SHP77 (cell line): Measurements from ENCODE around the gene RASEF.

Experiments used
- DNase-seq, 2 experiments: peaks; one replicate each; lab custom pipeline; 2025; lab: John Stamatoyannopoulos, UW

Gene RASEF

DNA sequence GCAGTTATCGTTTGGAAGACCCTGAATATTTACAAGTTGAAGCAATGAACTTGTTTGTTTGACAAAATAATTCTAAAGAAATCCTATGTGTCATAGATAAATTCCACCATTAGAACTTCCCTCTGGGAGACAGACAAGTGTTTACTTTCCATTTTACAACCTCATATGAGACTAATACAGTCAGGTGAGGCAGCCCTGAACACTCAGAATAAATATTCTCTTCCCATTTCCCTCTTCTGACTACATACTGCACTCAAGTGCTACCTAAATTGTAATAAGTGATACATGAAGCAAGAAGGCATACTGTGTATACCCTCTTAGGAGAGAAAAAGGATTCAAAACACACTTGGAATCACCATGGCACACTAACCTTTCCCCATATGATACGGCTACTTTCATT lies 6.8 kb downstream of the RASEF start:
- no peak for DNase-seq

- no peak for DNase-seq
Measured at GRCh38 chr9:83047839-83048775, 14.8 kb downstream of the RASEF start.

- DNase-seq, result no peak
Measured at GRCh38 chr9:83043597-83043996, 19.3 kb downstream of the RASEF start.

DNA sequence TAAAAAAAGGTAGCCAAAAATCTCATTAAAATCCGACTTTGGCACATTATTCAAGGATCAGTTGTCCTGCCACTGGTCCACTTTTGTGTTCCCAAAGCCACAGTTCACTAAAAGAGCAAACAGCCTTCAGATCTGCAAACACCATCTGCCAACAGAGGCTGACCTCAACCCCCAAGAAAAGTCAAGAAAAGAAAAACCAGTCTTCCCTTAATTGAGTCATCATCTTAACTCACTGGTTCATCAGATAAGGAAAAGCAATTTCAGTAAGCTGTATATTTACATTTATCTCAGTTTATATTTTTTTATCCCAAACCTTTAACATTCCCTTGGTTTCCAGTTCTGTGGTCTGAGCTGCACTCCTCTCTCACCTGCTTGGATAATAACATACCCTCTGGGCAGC lies 21.2 kb downstream of the RASEF start:
- no peak for DNase-seq

- DNase-seq, result no peak
Measured at GRCh38 chr9:83039303-83039702, 23.6 kb downstream of the RASEF start.

- DNase-seq, result no peak
Measured at GRCh38 chr9:83036043-83036442, 26.9 kb downstream of the RASEF start.

DNA sequence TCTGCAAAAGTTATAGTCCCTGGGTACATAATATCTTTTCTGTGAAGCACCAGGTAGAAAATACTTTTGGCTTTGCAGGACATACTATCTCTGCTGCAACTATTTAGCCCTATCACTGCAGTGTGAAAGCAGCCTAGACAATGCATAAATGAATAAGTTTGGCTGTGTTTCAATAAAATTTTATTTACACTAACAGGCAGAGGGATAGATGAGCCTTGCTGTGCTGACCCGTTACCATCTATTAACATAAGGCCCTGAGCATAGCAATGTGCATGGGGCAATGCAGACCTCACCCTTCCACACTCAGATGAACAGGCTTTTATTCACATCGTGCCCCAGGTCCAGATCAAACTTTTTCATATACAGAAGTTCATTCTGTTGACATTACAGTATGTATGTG lies 27.8 kb downstream of the RASEF start:
- no peak for DNase-seq

GRCh38 chr9:83034587-83034986 lies 28.4 kb downstream of the RASEF start:
- DNase-seq, result no peak

- no peak for DNase-seq
Measured at GRCh38 chr9:83034026-83034425, 28.9 kb downstream of the RASEF start.

DNA sequence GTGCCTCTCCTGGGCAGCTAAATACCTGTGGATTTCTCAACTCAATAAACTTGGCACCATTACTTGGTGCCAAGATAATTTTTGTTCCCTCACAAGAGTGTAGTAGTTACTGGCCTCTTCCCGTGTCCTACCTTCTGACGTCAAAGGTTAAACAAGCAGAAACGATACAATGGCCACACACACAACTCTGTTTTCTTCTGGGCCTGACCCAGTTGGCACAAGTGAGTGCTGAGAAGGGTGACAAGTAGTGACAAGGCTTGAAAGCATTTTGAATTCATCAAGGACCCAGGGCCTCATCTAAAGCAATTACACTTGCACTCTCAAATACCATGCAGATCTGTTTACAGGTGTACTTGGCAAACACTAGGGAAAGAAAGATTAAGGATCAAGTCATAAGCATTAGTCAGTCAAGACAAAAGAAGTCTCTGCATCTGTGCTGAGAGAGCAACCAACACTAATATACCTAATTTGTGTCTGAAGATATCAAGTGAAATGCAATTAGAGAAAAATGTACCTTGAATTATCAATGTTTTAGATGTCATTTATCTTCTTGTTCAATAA lies 30.8 kb downstream of the RASEF start:
- no peak for DNase-seq

GRCh38 chr9:83030391-83031107 lies 32.4 kb downstream of the RASEF start:
- no peak for DNase-seq

- DNase-seq, result no peak
Measured at GRCh38 chr9:83029531-83030137, 33.3 kb downstream of the RASEF start.

GRCh38 chr9:83027153-83027891 lies 35.6 kb downstream of the RASEF start:
- DNase-seq, result no peak

DNA sequence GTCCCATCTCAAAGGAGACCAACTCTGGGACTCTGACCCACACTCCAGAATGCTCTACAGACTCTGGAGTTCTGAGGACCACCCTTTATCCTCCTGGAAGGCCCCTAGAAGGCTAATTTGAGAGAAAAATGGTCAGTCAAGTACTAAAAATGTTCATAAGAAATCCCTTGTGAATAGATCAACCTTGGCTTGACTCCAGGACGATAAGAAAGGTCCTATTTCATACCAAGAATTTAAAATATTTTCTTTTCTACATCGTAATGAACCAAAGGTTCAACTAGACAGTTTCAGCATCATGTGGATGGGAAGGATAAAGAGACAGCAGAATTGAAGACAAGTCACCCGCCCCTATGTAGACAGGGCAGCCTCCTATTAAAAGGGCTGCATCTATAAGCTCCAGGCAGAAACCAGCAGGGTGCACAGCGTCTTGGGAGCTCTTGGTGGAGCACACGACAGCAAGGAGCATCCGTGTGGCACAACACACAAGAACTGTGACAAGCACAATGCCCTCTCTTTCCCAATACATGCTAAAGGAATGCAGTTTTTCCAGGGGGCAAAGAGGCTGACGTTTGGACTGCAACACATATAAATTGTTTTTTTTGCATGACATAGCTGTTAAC lies 38.3 kb downstream of the RASEF start:
- DNase-seq, result no peak

DNA sequence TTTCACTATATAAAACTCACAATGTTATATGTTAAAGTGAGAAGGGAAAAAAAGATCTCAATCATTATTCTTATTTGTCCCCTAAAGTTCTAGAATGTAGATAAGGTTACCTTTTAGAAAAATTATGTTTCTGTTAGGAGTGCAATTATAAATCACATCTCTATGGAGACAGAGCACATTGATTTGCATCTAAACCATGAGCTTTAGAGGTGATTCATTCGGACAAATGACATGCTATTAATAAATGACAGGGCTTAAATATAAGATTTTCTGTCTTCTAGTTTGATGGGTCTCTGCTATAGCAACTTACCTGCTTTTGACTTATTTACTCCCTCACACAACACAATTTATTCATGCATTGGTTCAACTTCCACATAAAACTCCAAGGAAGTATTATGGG lies 39.8 kb downstream of the RASEF start:
- DNase-seq, result no peak

- no peak for DNase-seq
Measured at GRCh38 chr9:83020864-83021263, 42.1 kb downstream of the RASEF start.

DNA sequence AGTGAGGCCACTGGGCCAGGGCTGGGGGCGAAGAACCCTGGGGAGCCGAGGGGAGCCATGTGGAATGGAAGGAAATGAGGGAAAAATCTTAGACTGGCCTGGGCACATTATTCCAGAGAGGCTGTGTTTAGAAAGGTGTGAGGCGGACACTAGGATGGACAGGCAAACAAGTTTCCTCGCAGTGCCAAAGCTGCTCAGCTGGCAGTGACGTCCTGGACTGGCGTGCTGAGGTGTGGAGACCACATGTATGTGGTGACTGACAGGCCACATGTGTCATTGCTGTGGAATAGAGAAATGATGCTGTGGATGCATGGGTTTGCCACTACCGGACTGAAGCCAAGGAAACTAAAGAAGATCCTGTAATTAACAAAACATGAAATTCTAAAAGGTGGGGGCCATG lies 42.6 kb downstream of the RASEF start:
- DNase-seq, result no peak

DNA sequence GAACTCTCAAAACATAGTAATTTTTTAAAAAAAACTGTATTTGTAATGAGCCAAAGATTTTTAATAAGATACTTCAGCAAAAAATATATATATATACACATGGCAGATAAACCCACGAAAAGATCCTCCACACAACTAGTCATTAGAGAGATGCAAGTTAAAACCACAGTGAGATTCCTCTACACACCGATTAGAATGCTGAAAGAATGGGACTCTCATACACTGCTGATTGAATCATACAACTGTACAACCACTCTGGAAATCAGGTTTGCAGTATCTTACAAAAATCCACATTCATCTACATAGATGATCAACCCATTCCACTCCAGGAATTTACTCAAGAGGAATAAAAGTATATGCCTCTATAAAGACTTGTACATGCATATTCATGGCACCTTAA lies 43.7 kb downstream of the RASEF start:
- DNase-seq, result no peak

DNA sequence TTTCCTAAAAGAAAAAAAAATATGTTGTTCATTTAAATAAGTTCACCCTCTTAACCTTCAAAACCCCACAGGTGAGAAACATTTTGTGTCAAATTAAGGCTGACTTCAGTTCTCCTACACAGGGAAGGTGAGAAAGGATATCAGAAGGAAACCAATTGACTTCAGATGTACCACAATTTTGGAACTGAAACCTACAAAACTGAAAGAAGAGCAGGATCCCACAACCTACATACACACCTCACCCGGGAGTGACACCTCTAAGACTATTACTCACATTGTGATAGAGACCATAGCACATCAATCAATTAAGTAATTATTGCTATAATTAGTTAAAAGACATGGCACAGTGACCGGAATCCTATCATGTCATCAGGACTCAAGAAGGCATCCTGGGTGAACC lies 47.0 kb downstream of the RASEF start:
- DNase-seq, result no peak

- no peak for DNase-seq
Measured at GRCh38 chr9:83013867-83014605, 48.9 kb downstream of the RASEF start.
